Measurements from ENCODE around the gene PRRC2C.

DNA sequence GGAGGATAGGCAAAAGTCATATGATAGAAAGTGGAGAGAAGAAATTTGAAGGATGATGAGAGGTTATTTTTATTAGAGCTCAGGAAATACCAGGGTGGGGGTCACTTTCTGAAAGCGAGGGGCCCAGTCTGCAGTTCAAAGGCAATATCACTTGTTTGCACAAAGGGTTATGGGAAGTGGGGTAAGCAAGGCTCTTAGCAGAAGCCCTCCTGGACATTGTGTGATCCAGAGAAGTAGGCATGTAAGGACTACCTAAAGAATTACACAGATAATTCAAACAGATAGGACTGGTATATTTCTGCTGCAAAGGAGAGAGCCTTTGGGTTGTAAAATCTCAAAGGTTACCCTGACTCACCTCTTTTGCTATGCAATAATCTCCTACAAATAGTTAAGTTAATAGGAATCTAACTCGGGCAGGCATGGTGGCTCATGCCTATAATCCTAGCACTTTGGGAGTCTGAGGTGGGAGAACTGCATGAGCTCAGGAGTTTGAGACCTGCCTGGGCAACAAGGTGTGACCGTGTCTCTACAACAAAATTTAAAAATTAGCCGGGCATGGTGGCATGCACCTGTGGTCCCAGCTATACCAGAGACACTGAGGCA lies 25.2 kb upstream of the PRRC2C start:
- TF ChIP-seq, protein P1, sequence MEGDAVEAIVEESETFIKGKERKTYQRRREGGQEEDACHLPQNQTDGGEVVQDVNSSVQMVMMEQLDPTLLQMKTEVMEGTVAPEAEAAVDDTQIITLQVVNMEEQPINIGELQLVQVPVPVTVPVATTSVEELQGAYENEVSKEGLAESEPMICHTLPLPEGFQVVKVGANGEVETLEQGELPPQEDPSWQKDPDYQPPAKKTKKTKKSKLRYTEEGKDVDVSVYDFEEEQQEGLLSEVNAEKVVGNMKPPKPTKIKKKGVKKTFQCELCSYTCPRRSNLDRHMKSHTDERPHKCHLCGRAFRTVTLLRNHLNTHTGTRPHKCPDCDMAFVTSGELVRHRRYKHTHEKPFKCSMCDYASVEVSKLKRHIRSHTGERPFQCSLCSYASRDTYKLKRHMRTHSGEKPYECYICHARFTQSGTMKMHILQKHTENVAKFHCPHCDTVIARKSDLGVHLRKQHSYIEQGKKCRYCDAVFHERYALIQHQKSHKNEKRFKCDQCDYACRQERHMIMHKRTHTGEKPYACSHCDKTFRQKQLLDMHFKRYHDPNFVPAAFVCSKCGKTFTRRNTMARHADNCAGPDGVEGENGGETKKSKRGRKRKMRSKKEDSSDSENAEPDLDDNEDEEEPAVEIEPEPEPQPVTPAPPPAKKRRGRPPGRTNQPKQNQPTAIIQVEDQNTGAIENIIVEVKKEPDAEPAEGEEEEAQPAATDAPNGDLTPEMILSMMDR (IDR thresholded peaks at IDR 0.05), result no peak
- TF ChIP-seq POLR2A (IDR thresholded peaks at IDR 0.05), result no peak
- no peak for TF ChIP-seq POLR2AphosphoS5 (IDR thresholded peaks at IDR 0.05)
- no peak for TF ChIP-seq EP300 (IDR thresholded peaks at IDR 0.05; ENCODE audit: low read depth)
